Nephron progenitor cell (in vitro differentiated cells): ENCODE data around the gene ARHGEF1.
A peak's percentile ranks its signal among the peaks of the same experiment; 100 is the strongest.
"Not testable (repeated sequence)": the region's sequence is repeated elsewhere in the genome, so short reads cannot be mapped to it uniquely, and the experiment has no call there.

Experiments
- DNase-seq: peaks from one replicate; pipeline ENCODE4 v3.0.0; 2021
- H3K27ac Mint-ChIP-seq: 2 replicates; pipeline ENCODE4 v1.8.0; 2021; ENCODE audit warnings: mild to moderate bottlenecking, moderate library complexity, mixed read lengths
- H3K27me3 Mint-ChIP-seq: 2 replicates; pipeline ENCODE4 v1.8.0; 2021; ENCODE audit warnings: mild to moderate bottlenecking, low read depth, mixed read lengths; ENCODE audit not compliant: poor library complexity
- H3K36me3 Mint-ChIP-seq: 2 replicates; pipeline ENCODE4 v1.8.0; 2021; ENCODE audit warnings: low read depth, mixed read lengths
- H3K4me1 Mint-ChIP-seq: 2 replicates; pipeline ENCODE4 v1.8.0; 2021; ENCODE audit warnings: mixed read lengths
- H3K4me3 Mint-ChIP-seq: 2 replicates; pipeline ENCODE4 v1.8.0; 2021; ENCODE audit warnings: mild to moderate bottlenecking, moderate library complexity, mixed read lengths
- H3K9me3 Mint-ChIP-seq: 2 replicates; pipeline ENCODE4 v1.8.0; 2021; ENCODE audit warnings: mild to moderate bottlenecking, moderate library complexity, mixed read lengths
- CTCF ChIP-seq: fragments of 200-600 bp; sonication (generic); IDR thresholded peaks from 2 replicates; pipeline ENCODE4 v1.5.0; 2021; ENCODE audit warnings: antibody characterized with exemption

The ARHGEF1 gene

DNA sequence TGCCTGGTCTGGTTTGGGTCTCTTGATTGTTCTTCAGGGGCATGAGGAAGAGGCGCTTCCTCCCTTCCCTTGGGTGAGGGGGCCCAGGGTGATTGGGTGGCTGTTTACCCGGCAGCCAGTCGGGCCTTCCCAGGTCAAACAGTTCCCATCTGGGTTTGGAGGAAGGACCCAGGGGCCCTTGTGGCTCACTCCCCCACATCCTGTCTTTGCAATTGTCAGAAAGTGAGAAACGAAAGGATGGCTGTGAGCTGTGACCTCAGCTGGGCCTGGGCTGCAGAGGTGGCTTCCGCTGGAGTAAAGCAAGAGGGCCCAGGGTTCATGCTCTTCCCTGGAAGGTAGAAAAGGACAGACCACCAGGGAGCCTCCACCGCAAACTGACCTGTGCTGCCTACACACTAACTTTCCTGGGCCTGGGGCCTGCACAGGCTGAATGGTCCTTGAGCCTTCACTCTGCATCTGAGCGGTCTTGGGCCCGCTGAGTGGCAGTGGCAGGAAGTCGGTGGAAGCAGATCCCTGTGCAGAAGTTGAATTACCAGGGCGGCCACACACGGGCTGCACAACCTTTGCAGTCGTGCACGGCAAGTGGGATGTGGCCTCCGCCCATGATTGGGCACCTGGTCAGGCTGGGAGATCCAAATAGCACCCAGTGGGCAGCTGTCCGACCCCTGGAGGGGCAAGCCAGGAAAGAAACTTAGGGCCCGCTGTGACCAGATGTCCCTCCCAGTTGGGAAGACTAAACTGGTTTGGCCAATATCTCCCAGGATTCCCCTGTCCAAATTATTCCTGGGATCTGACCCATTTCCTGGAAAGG lies 11.2 kb upstream of the ARHGEF1 start:
- Mint-ChIP-seq H3K9me3 (no peaks in the 10 kb centered on the region), H3K27ac (peak overlapping the region; percentile 97), H3K27me3 (peaks cover 10% of the 10 kb centered on the region), H3K4me3 (no peak overlapping the region), H3K4me1 (peaks cover 22% of the 10 kb centered on the region), H3K36me3 (peaks cover 31% of the 10 kb centered on the region)
- DNase-seq: no peak
- no peak for TF ChIP-seq CTCF

- H3K4me3 Mint-ChIP-seq: no peak overlapping the region
- peaks cover 23% of the 10 kb centered on the region for H3K4me1 Mint-ChIP-seq
- DNase-seq: no peak
- H3K27ac Mint-ChIP-seq: peak overlapping the region; percentile 66
- H3K36me3 Mint-ChIP-seq: peaks cover 31% of the 10 kb centered on the region
- peaks cover 13% of the 10 kb centered on the region for H3K27me3 Mint-ChIP-seq
- no peak for TF ChIP-seq CTCF
- H3K9me3 Mint-ChIP-seq: no peaks in the 10 kb centered on the region
Observed at GRCh38 chr19:41872384-41872774, 10.6 kb upstream of the ARHGEF1 start.

- peak; percentile 79 for DNase-seq
Observed at GRCh38 chr19:41872775-41873647, 10.0 kb upstream of the ARHGEF1 start.

GRCh38 chr19:41875973-41876372 lies 7.0 kb upstream of the ARHGEF1 start:
- peaks cover 38% of the 10 kb centered on the region for H3K27me3 Mint-ChIP-seq

More at GRCh38 chr19:41872775-41873647, 10.0 kb upstream of the ARHGEF1 start:
- peaks cover 25% of the 10 kb centered on the region for H3K4me1 Mint-ChIP-seq
- peaks cover 18% of the 10 kb centered on the region for H3K27me3 Mint-ChIP-seq
- H3K9me3 Mint-ChIP-seq: no peaks in the 10 kb centered on the region
- H3K27ac Mint-ChIP-seq: peak overlapping the region; percentile 66
- no peak overlapping the region for H3K4me3 Mint-ChIP-seq
- peaks cover 26% of the 10 kb centered on the region for H3K36me3 Mint-ChIP-seq
- peak; percentile 66 for TF ChIP-seq CTCF

GRCh38 chr19:41876847-41877832 lies 5.8 kb upstream of the ARHGEF1 start, which contains the start of gene CD79A:
Gene CD79A (plus strand): TSS chr19:41877279. CDS start chr19:41877305, 26 bp downstream.
- Mint-ChIP-seq H3K27me3 (peaks cover 47% of the 10 kb centered on the region), H3K27ac (no peak within 1 kb of the TSS), H3K36me3 (peaks cover 4% of the 10 kb centered on the region), H3K9me3 (no peaks in the 10 kb centered on the region), H3K4me3 (no peak within 1 kb of the TSS), H3K4me1 (peaks cover 22% of the 10 kb centered on the region)
- no peak for TF ChIP-seq CTCF
- no peak for DNase-seq

More at GRCh38 chr19:41875973-41876372, 7.0 kb upstream of the ARHGEF1 start:
- not testable (repeated sequence) for DNase-seq, H3K9me3 Mint-ChIP-seq, H3K27ac Mint-ChIP-seq, H3K4me3 Mint-ChIP-seq
- peaks cover 24% of the 10 kb centered on the region for H3K4me1 Mint-ChIP-seq
- peaks cover 11% of the 10 kb centered on the region for H3K36me3 Mint-ChIP-seq
